GM12875 (cell line): Measurements from ENCODE around the gene COL23A1.

Experiments used
- H3K4me3 ChIP-seq: one replicate; pipeline ENCODE4 v1.5.1; 2011; ENCODE audit warnings: low read depth, low read length, control low read depth
- TF ChIP-seq, protein P1 (sequence below): IDR thresholded peaks from 2 replicates; pipeline ENCODE4 v1.5.1; 2011; ENCODE audit warnings: low read depth, mild to moderate bottlenecking, control low read depth, inconsistent platforms, low read length, moderate library complexity, borderline replicate concordance; ENCODE audit not compliant: insufficient read depth

The COL23A1 gene

DNA sequence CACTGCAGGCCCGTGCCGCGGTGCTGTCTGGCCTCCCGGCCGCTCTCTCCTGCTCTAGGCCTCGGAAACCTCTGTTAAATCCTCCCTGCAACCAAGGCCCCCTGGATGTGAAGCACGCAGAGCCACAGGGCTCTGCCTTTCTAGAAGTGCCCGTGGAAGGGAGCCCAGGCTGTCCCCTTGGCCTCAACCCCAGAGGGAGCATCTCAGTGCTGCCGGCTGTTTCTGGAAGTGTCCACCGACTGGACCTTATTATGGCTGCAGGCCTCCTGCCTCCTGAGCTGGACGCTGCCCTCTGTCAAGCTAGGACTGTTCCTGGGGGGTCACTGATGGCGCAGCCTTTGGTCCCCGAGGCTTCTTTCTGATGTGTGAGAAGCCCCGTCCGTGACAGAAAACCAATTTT, 317.2 kb downstream of the COL23A1 start:
- TF ChIP-seq, protein P1, sequence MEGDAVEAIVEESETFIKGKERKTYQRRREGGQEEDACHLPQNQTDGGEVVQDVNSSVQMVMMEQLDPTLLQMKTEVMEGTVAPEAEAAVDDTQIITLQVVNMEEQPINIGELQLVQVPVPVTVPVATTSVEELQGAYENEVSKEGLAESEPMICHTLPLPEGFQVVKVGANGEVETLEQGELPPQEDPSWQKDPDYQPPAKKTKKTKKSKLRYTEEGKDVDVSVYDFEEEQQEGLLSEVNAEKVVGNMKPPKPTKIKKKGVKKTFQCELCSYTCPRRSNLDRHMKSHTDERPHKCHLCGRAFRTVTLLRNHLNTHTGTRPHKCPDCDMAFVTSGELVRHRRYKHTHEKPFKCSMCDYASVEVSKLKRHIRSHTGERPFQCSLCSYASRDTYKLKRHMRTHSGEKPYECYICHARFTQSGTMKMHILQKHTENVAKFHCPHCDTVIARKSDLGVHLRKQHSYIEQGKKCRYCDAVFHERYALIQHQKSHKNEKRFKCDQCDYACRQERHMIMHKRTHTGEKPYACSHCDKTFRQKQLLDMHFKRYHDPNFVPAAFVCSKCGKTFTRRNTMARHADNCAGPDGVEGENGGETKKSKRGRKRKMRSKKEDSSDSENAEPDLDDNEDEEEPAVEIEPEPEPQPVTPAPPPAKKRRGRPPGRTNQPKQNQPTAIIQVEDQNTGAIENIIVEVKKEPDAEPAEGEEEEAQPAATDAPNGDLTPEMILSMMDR: no peak
- no peak overlapping the region for H3K4me3 ChIP-seq

DNA sequence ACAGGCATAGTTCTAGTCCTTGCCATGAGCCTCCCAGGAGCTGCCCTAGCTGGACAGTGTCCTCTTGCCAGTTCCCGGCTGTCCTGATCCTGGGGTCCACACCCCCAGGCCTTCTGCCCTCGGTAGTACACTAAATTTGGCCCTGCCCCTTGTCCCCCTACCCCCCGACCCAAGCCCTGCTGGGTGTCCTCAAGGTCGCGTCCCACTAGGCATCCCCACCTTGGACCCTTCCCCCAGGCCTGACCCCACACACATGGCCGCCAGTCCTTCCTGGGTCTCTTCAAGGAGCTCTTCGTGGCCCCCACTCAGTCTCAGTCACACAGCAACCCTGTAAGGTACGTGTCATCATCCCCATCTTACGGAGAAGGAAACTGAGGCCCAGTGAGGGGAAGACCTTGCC, 317.6 kb downstream of the COL23A1 start:
- TF ChIP-seq, protein P1: no peak
- no peak overlapping the region for H3K4me3 ChIP-seq

DNA sequence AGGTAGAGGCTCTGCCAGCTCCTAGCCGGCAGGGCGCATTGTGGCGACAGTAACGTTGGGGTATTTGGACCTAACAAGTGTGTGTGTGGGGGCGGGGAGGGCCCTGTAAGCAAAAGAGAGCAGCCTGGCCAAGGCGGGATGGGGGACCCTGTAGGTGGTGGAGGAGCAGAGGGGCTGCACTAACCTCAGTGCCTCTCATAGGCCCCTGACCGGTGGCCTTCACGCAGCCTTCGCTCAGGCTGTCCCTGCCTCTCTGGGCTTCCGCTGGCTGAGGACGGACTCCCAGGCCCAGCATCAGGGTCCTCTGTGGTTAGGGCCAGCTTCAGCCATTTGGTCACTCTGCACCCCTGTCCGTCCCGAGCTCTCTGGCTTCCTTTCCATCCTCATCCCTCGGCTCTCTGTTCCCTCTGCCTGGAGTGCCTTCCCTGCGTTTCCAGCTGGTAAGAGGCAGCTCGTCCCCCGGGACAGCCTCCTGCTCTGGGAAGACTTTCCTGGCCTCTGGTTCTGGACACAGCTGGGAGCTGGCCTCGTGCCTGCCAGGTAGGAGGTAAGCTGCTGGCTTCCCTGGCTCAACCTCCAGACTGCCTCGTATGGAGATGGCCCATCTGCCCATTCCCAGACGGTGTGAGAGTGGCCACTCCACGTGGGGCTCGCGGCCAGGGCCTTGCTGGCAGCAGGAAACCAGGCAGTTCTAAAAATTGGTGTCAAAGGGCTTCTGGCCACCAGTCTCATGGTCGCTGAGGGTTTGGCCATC, 318.3 kb downstream of the COL23A1 start:
- no peak overlapping the region for H3K4me3 ChIP-seq
- TF ChIP-seq, protein P1: no peak

DNA sequence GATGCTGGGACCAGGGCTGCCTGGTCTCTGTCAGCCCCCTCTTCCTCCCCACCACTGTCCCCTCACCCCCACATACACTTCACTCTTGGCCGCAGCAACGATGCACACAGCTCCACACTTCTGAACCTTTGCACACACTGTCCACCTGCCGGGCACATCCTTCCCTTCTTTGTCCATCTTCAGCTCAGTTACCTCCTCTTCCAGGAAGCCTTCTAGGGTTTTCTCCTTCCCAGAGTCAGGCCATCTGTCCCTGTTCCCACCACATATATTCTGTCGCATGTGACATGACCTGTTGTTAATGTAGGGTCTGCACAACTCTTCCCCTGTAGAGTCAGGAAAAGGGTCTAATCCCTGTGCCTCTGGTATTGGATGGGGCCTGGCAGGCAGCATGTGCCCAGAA, 319.0 kb downstream of the COL23A1 start:
- no peak overlapping the region for H3K4me3 ChIP-seq
- TF ChIP-seq, protein P1: no peak

DNA sequence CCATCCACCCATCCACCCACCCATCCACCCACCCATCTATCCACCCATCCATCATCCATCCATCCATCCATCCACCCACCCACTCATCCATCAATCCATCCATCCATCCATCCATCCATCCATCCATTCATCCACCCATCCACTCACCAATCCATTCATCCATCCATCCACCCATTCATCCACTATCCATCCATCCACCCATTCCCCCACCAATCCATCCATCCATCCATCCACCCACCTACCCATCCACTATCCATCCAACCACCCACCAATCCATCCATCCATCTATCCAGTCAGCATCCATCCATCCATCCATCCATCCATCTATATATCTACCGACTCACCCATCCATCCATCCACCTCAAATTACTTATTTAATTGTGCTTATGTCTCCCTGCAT, 320.7 kb downstream of the COL23A1 start:
- no peak overlapping the region for H3K4me3 ChIP-seq
- TF ChIP-seq, protein P1: no peak

DNA sequence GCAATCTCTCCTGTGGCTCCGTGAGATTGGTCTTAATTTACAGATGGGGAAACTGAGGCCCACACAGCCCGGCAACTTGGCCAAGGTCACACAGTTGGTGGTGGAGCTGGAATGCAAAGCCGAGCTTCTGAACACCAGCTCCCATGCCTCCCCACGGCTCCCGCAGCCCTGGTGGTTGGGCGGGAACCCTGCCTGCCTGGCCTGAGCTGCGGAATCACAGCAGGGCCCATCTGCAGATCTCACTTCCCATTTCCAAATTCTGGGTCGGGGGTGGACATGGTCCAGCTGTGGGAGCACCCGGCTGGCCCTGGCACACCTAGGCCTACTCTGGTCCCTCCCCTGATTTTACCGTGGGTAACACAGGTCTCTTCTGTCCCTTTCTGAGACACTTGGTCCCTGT, 322.3 kb downstream of the COL23A1 start:
- TF ChIP-seq, protein P1: no peak
- no peak overlapping the region for H3K4me3 ChIP-seq

DNA sequence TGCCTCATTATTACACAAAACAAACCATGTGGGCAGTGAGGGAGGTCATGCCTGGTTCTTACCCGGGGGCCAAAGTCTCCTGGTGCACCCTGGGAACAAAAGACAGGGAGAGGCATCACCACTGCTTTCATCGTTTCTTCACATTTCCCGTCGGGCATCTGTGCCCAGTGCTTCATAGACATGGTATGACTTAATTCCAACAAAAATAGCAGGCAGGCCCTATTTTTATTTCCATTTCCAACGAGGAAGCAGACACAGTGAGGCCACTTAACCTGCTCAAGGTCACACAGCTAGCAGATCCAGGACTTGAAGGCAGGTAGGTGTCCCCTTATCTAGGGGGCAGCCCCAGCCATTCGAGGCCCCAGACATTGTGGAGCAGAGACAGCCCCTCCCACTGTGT, 322.9 kb downstream of the COL23A1 start:
- TF ChIP-seq, protein P1: no peak

More for the DNA sequence above, 322.9 kb downstream of the COL23A1 start:
- H3K4me3 ChIP-seq: no peak overlapping the region
